HG02571 (cell line): ENCODE data around the gene TRAF1.

Experiments used
- ATAC-seq: cut with Tn5 transposase; IDR thresholded peaks from one replicate; pipeline ENCODE4 v1.9.1; 2021; ENCODE audit warnings: mild to moderate bottlenecking, moderate library complexity; ENCODE audit not compliant: unreplicated experiment

TRAF1 gene

GRCh38 chr9:120890320-120891244, 36.0 kb downstream of the TRAF1 start:
- ATAC-seq = no peak

GRCh38 chr9:120889606-120890271, 36.9 kb downstream of the TRAF1 start:
- no peak for ATAC-seq

- ATAC-seq = no peak
Observed at GRCh38 chr9:120888626-120889025, 38.0 kb downstream of the TRAF1 start.

GRCh38 chr9:120886490-120886967, 40.1 kb downstream of the TRAF1 start:
- no peak for ATAC-seq

- no peak for ATAC-seq
Observed at GRCh38 chr9:120885958-120886357, 40.6 kb downstream of the TRAF1 start.

- no peak for ATAC-seq
Observed at GRCh38 chr9:120885457-120885856, 41.1 kb downstream of the TRAF1 start.

- ATAC-seq = no peak
Observed at GRCh38 chr9:120883608-120883996, 43.0 kb downstream of the TRAF1 start.

GRCh38 chr9:120882935-120883607, 43.5 kb downstream of the TRAF1 start:
- ATAC-seq = no peak

- ATAC-seq = no peak
Observed at GRCh38 chr9:120879446-120879845, 47.1 kb downstream of the TRAF1 start.

- ATAC-seq = no peak
Observed at GRCh38 chr9:120878188-120879130, 48.1 kb downstream of the TRAF1 start.

GRCh38 chr9:120877276-120878034, 49.1 kb downstream of the TRAF1 start:
- ATAC-seq = peak; percentile 31

GRCh38 chr9:120876842-120877240, 49.8 kb downstream of the TRAF1 start, which contains the start of gene PHF19:
TSS of gene PHF19 (minus strand) at chr9:120877188. CDS start at chr9:120874741, 2,447 bp downstream.
- peak; percentile 21 for ATAC-seq

GRCh38 chr9:120875954-120876841, 50.4 kb downstream of the TRAF1 start:
- peak; percentile 52 for ATAC-seq

- peak; percentile 2 for ATAC-seq
Observed at GRCh38 chr9:120875643-120875953, 51.0 kb downstream of the TRAF1 start.

- no peak for ATAC-seq
Observed at GRCh38 chr9:120875195-120875565, 51.4 kb downstream of the TRAF1 start.

- ATAC-seq = no peak
Observed at GRCh38 chr9:120874226-120875194, 52.1 kb downstream of the TRAF1 start.

GRCh38 chr9:120873512-120873911, 53.1 kb downstream of the TRAF1 start:
- no peak for ATAC-seq
